Measurements from ENCODE around the gene GNS. TPM values are rescaled to one million over a fixed set of nuclear protein-coding genes. Genes with fewer than 3 reads are reported as not detected.
A peak's percentile ranks its signal among the peaks of the same experiment; 100 is the strongest.

The GNS gene
- total RNA-seq, 2 experiments from 2014 or later, result 24.1 to 25.4 TPM

DNA sequence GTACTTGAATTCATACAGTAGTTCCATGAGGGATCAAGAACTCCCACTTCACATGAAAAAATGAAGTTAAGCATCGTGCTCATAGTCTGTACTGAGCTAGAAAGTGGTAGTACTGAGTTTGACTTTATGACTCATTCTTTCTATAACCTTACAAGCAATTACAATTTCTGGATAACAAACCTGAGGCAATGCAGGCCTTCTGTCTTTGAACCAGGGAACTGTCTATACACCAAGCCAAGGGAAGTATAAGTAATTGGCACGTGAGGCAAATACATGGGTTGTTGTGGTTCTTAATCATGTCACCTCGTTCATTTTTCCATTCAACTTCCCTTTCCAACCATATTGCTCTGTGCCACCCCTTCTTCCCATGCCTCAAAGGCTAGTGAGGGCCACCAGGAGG, 16.8 kb downstream of the GNS start:
- Mint-ChIP-seq H3K9me3 (ENCODE audit: low read depth) (no peaks in the 10 kb centered on the region), H3K36me3 (peaks cover 58% of the 10 kb centered on the region), H3K4me3 (no peak overlapping the region), H3K4me1 (peaks cover 8% of the 10 kb centered on the region), H3K27me3 (no peaks in the 10 kb centered on the region), H3K27ac (no peak overlapping the region)
- ATAC-seq (no peak), DNase-seq (no peak)
- CTCF ChIA-PET, result no interaction called here

DNA sequence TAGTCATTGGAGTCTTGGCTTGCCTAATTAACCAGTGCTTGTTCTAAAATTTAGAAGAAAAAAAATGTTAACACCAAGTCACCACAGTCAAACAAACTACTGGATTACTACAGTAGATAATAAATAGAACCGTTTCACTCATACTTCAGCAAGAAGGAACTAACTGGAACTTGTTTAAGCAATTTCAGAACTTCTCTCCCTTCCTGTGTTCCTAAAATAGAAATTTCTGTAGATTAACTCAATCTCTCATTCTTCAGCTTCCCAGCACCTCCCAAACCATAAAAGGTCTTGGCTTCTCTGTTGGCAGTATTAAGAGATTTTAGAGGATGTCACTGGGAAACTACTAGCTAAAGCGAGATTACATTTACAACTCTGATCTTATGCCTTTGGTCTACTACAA, 18.6 kb downstream of the GNS start:
- Mint-ChIP-seq H3K4me3 (no peak overlapping the region), H3K27ac (peak overlapping the region; percentile 32)
- CTCF ChIA-PET, result no interaction called here

DNA sequence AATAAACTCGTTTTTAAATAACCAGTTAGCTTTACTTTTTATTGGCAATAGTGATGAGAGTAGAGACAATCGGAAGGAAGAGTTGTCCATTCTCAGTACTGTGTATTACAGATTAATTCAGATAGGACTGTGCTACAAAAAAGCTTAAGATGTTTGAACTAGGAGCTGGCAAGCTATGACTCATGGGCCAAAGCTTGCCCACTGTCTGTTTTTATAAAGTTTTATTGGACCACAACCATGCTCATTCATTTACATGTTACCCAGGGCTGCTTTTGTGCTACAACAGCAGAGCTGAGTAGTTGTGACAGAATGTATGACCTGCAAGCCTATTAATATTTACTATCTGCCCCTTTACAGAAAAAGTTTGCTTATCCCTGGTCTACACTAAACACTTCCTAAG, 19.4 kb downstream of the GNS start:
- Mint-ChIP-seq H3K4me1 (peaks cover 17% of the 10 kb centered on the region), H3K36me3 (peaks cover 60% of the 10 kb centered on the region), H3K9me3 (ENCODE audit: low read depth) (no peaks in the 10 kb centered on the region), H3K27me3 (no peaks in the 10 kb centered on the region), H3K27ac (no peak overlapping the region), H3K4me3 (no peak overlapping the region)
- no peak for ATAC-seq
- CTCF ChIA-PET, result no interaction called here
- DNase-seq, result no peak

More for the DNA sequence above, 18.6 kb downstream of the GNS start:
- Mint-ChIP-seq H3K27me3 (no peaks in the 10 kb centered on the region), H3K36me3 (peaks cover 64% of the 10 kb centered on the region), H3K4me1 (peaks cover 17% of the 10 kb centered on the region), H3K9me3 (ENCODE audit: low read depth) (no peaks in the 10 kb centered on the region)
- DNase-seq, result no peak
- ATAC-seq, result no peak

GRCh38 chr12:64737539-64737938, 21.7 kb downstream of the GNS start:
- H3K27me3 Mint-ChIP-seq, result no peaks in the 10 kb centered on the region
- H3K4me3 Mint-ChIP-seq, result no peak overlapping the region
- H3K4me1 Mint-ChIP-seq, result peaks cover 17% of the 10 kb centered on the region
- DNase-seq (peak; percentile 61), ATAC-seq (peak; percentile 78)
- CTCF ChIA-PET, result no interaction called here
- peaks cover 55% of the 10 kb centered on the region for H3K36me3 Mint-ChIP-seq
- peak overlapping the region; percentile 73 for H3K27ac Mint-ChIP-seq
- no peaks in the 10 kb centered on the region for H3K9me3 Mint-ChIP-seq (ENCODE audit: low read depth)

GRCh38 chr12:64736771-64737170, 22.4 kb downstream of the GNS start:
- Mint-ChIP-seq H3K9me3 (ENCODE audit: low read depth) (no peaks in the 10 kb centered on the region), H3K36me3 (peaks cover 50% of the 10 kb centered on the region), H3K27me3 (no peaks in the 10 kb centered on the region), H3K27ac (no peak overlapping the region), H3K4me3 (no peak overlapping the region), H3K4me1 (peaks cover 17% of the 10 kb centered on the region)
- CTCF ChIA-PET, result no interaction called here
- ATAC-seq, result no peak
- no peak for DNase-seq

DNA sequence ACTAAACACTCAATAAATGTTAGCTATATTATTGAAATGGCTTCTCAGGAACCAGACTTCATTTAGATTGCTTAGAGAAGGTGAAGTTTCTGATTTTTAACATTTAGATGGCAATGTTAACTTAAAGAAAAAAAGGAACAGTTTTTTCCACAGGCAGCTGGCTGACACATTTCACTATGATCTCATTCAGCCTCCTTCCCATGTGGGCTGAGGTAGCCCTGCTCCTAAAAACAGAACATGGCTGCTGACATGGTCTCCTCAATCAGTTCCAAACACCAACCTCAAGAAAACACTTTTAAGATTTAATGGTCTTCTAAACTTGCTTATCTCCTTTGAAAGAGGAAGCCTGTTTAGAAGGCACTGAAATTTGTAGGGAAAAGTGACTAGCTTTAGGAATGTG, 23.8 kb downstream of the GNS start:
- CTCF ChIA-PET, result interaction anchor here (0.6 to 0.9 kb wide), 2 partner anchors 11 to 20 kb away, joined by 3 to 4 read pairs; no protein-coding TSS in a partner anchor
- DNase-seq (no peak), ATAC-seq (no peak)
- H3K27ac Mint-ChIP-seq, result no peak overlapping the region
- H3K4me1 Mint-ChIP-seq, result peaks cover 25% of the 10 kb centered on the region
- H3K9me3 Mint-ChIP-seq (ENCODE audit: low read depth), result no peaks in the 10 kb centered on the region
- no peak overlapping the region for H3K4me3 Mint-ChIP-seq
- H3K36me3 Mint-ChIP-seq, result peaks cover 49% of the 10 kb centered on the region
- no peaks in the 10 kb centered on the region for H3K27me3 Mint-ChIP-seq

DNA sequence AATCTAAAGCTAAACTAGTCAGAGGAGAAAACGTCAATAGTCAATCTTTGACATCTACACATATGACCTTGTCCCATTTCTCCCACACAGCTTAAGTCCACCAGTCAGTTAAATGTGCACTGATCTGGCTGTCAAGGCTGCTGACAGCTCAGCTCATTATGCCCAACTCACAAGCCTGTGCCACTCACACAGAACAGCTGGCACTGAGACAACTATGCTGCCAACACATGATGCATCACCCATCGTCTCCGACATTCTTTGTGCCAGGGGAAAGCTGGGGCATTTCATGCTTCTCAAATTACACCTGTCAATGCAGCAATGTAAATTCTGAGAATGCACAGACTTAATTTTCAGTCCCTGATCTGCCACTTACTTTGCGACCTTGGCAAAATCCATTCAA, 25.3 kb downstream of the GNS start:
- DNase-seq (no peak), ATAC-seq (no peak)
- Mint-ChIP-seq H3K4me3 (no peak overlapping the region), H3K27me3 (no peaks in the 10 kb centered on the region), H3K27ac (no peak overlapping the region), H3K4me1 (peaks cover 32% of the 10 kb centered on the region), H3K9me3 (ENCODE audit: low read depth) (no peaks in the 10 kb centered on the region), H3K36me3 (peaks cover 35% of the 10 kb centered on the region)
- CTCF ChIA-PET, result no interaction called here

DNA sequence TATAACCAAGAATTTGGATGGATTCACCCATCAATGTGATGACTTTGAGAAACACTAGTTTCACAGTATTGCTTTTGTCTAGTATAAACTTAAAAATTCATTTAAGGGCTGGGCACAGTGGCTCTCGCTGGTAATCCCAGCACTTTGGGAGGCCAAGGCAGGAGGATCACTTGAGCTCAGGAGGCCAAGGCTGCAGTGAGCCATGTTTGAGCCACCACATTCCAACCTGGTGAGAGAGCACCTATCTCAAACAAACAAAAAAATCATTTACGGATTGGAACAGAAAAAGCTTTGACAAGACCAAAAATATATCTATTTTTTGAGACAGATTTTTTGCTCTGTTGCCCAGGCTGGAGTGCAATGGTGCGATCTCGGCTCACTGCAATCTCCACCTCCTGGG, 27.5 kb downstream of the GNS start:
- H3K9me3 Mint-ChIP-seq (ENCODE audit: low read depth), result no peaks in the 10 kb centered on the region
- peaks cover 19% of the 10 kb centered on the region for H3K4me1 Mint-ChIP-seq
- ATAC-seq (no peak), DNase-seq (no peak)
- CTCF ChIA-PET, result no interaction called here
- H3K4me3 Mint-ChIP-seq, result no peak overlapping the region
- H3K36me3 Mint-ChIP-seq, result peaks cover 28% of the 10 kb centered on the region
- no peak overlapping the region for H3K27ac Mint-ChIP-seq
- H3K27me3 Mint-ChIP-seq, result no peaks in the 10 kb centered on the region

GRCh38 chr12:64730588-64730969, 28.6 kb downstream of the GNS start:
- peak; percentile 66 for ATAC-seq
- Mint-ChIP-seq H3K36me3 (peaks cover 23% of the 10 kb centered on the region), H3K4me1 (peaks cover 15% of the 10 kb centered on the region), H3K4me3 (no peak overlapping the region), H3K27ac (peak overlapping the region; percentile 85), H3K27me3 (no peaks in the 10 kb centered on the region), H3K9me3 (ENCODE audit: low read depth) (no peaks in the 10 kb centered on the region)
- no peak for DNase-seq
- CTCF ChIA-PET, result interaction anchor here (0.7 to 1.1 kb wide), 2 partner anchors 33 to 181 kb away, joined by 3 to 4 read pairs; no protein-coding TSS in a partner anchor

GRCh38 chr12:64729909-64730587, 29.2 kb downstream of the GNS start:
- DNase-seq (no peak), ATAC-seq (peak; percentile 71)
- Mint-ChIP-seq H3K27ac (peak overlapping the region; percentile 85), H3K4me3 (peak overlapping the region; percentile 27), H3K4me1 (peaks cover 15% of the 10 kb centered on the region), H3K27me3 (no peaks in the 10 kb centered on the region), H3K36me3 (peaks cover 23% of the 10 kb centered on the region), H3K9me3 (ENCODE audit: low read depth) (no peaks in the 10 kb centered on the region)
- CTCF ChIA-PET, result interaction anchor here (0.7 to 1.1 kb wide), 3 partner anchors 34 to 690 kb away, joined by 3 to 4 read pairs (median 3); no protein-coding TSS in a partner anchor

DNA sequence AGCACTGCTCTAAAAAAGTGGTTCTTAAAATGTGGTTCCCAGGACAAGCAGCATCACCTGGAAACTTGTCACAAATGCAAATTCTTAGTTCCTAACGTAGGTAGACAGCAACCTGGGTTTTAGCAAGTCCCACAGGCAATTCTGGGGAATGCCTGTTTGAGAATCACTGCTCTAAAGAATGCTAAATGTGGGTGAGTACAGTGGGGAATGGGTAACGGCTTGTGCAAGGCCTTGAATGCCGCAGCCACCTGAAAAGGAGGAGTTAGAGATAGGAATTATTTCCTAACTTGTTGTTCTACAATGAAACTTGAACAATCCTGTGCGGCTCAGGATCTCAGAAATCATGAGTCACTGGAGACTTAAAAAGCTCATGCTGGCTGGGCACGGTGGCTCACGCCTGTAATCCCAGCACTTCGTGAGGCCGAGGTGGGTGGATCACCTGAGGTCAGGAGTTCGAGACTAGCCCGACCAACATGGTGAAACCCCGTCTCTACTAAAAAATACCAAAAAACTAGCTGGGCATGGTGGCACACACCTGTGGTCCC, 34.9 kb downstream of the GNS start:
- no peak overlapping the region for H3K27ac Mint-ChIP-seq

GRCh38 chr12:64723630-64724029, 35.6 kb downstream of the GNS start:
- Mint-ChIP-seq H3K27ac (peak overlapping the region; percentile 74), H3K27me3 (no peaks in the 10 kb centered on the region), H3K4me1 (peaks cover 12% of the 10 kb centered on the region), H3K36me3 (peaks cover 29% of the 10 kb centered on the region), H3K9me3 (ENCODE audit: low read depth) (no peaks in the 10 kb centered on the region), H3K4me3 (no peak overlapping the region)
- CTCF ChIA-PET, result interaction anchor here (1.0 to 1.1 kb wide), 2 partner anchors 9 to 179 kb away, joined by 3 to 4 read pairs; no protein-coding TSS in a partner anchor
- peak; percentile 74 for ATAC-seq
- DNase-seq, result peak; percentile 48

More for the DNA sequence above, 34.9 kb downstream of the GNS start:
- H3K9me3 Mint-ChIP-seq (ENCODE audit: low read depth), result no peaks in the 10 kb centered on the region
- ATAC-seq, result no peak
- no peak for DNase-seq
- H3K36me3 Mint-ChIP-seq, result peaks cover 30% of the 10 kb centered on the region
- CTCF ChIA-PET, result interaction anchor here (1.0 to 1.1 kb wide), 2 partner anchors 10 to 180 kb away, joined by 3 to 4 read pairs; no protein-coding TSS in a partner anchor
- H3K4me3 Mint-ChIP-seq, result no peak overlapping the region
- no peaks in the 10 kb centered on the region for H3K27me3 Mint-ChIP-seq
- H3K4me1 Mint-ChIP-seq, result peaks cover 12% of the 10 kb centered on the region

DNA sequence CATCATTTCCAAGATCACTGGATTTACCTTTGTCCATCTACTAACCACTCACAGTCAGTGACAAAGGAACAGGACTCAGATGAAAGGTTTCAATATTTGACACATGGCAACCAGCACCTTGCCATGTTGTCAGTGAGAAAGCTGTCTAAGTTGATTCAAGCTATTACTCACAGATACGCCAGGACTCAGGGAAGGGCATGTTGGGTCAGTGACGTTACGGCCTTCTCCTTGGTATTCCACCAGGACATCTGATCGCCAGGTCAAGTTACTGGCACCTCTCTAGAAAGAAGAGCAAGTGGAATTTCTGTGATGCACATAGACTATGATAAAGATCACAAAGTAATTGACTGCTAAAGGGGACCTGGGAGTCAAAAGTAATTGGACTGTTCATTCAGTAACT, 36.4 kb downstream of the GNS start:
- DNase-seq, result no peak
- Mint-ChIP-seq H3K27me3 (no peaks in the 10 kb centered on the region), H3K27ac (no peak overlapping the region)

GRCh38 chr12:64720884-64721283, 38.3 kb downstream of the GNS start:
- H3K4me1 Mint-ChIP-seq, result peaks cover 22% of the 10 kb centered on the region
- ATAC-seq (no peak), DNase-seq (no peak)
- H3K36me3 Mint-ChIP-seq, result peaks cover 33% of the 10 kb centered on the region
- CTCF ChIA-PET, result no interaction called here
- H3K27me3 Mint-ChIP-seq, result no peaks in the 10 kb centered on the region
- no peak overlapping the region for H3K4me3 Mint-ChIP-seq
- no peak overlapping the region for H3K27ac Mint-ChIP-seq
- no peaks in the 10 kb centered on the region for H3K9me3 Mint-ChIP-seq (ENCODE audit: low read depth)

More for the DNA sequence above, 36.4 kb downstream of the GNS start:
- Mint-ChIP-seq H3K9me3 (ENCODE audit: low read depth) (no peaks in the 10 kb centered on the region), H3K36me3 (peaks cover 27% of the 10 kb centered on the region), H3K4me1 (peaks cover 12% of the 10 kb centered on the region), H3K4me3 (no peak overlapping the region)
- CTCF ChIA-PET, result no interaction called here
- no peak for ATAC-seq

Measured in activated CD8-positive, alpha-beta memory T cell treated with anti-CD3 and anti-CD28 coated beads, Interleukin-2, amount 10 ng/mL, durations not matched to agents 7 days and 5 days (primary cell).